OCI-LY7 (cell line): ENCODE results near the gene KRTAP5-5.

Experiments used
- CTCF ChIP-seq: fragments of 200-600 bp; sonication (generic); conservative IDR thresholded peaks from 2 replicates; pipeline ENCODE4 v1.5.1; 2014; ENCODE audit warnings: mild to moderate bottlenecking, antibody characterized with exemption, low read length, moderate library complexity, mixed read lengths
- EZH2phosphoT487 ChIP-seq: fragments of 200-600 bp; sonication (generic); IDR thresholded peaks from 2 replicates; pipeline ENCODE4 v1.6.1; 2018; ENCODE audit warnings: low read depth, borderline replicate concordance, mild to moderate bottlenecking, mixed run types, antibody characterized with exemption, low read length, moderate library complexity, mixed read lengths

DNA sequence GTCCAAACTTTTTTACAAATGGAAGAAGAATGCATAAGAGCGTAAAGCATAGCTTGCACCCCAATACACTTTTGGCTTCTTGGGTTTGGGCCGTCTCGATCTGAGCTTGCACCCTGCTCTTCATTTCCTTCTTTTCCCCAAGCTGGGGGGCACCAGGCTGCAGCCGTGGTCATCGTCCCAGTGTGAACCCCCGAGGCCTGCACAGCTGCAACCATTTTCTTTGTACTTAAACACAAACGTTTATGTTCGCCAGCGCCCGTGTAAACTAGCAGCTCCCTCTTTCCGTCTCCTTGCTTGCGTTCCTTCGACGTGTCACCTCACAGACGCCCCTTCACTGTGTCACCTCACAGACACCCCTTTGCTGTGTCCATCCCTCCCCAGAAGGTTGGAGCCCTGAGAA is 10.1 kb downstream of the KRTAP5-5 start:
- TF ChIP-seq CTCF (no peak), EZH2phosphoT487 (no peak)
